Measurements from ENCODE around the gene UQCC3. TPM values are rescaled to one million over a fixed set of nuclear protein-coding genes. Genes with fewer than 3 reads are reported as not detected.

UQCC3 gene
- total RNA-seq, 2 donors from 2014 or later = 9.2 to 11.1 TPM

- peak overlapping the region; percentile 98 for H3K4me3 Mint-ChIP-seq
- peaks cover 20% of the 10 kb centered on the region for H3K4me1 Mint-ChIP-seq
- Histone ChIP-seq H3K4me3 (ENCODE audit: low read length) (peak overlapping the region; percentile 91), H3K27ac (ENCODE audit: low read depth, low read length) (peak overlapping the region; percentile 61), H3K4me1 (ENCODE audit: control insufficient read depth, insufficient read depth, low read length) (no peaks in the 10 kb centered on the region), H3K27me3 (ENCODE audit: control insufficient read depth, insufficient read depth, low read length, poor library complexity, severe bottlenecking) (no peaks in the 10 kb centered on the region), H3K36me3 (ENCODE audit: control insufficient read depth, insufficient read depth, low read length) (peaks cover 25% of the 10 kb centered on the region), H3K9ac (ENCODE audit: extremely low read depth, low read length, poor library complexity, severe bottlenecking) (peak overlapping the region; percentile 91), H3K9me3 (ENCODE audit: control insufficient read depth, low read length) (no peaks in the 10 kb centered on the region)
- H3K27ac Mint-ChIP-seq = peak overlapping the region; percentile 97
- peaks cover 31% of the 10 kb centered on the region for H3K36me3 Mint-ChIP-seq (ENCODE audit: low read depth)
- peak; percentile 60 for DNase-seq
- no peaks in the 10 kb centered on the region for H3K27me3 Mint-ChIP-seq (ENCODE audit: insufficient read depth)
- H3K9me3 Mint-ChIP-seq = no peaks in the 10 kb centered on the region
- WGBS, 2 experiments (ENCODE audit: insufficient coverage in 1 of 2, insufficient read length in 1 of 2) = 4 to 5% methylated on average over 25 to 39 of the region's 39 CpGs
- no peak for TF ChIP-seq CTCF (conservative IDR thresholded peaks at IDR 0.05)
Measured at GRCh38 chr11:62665599-62666258, 5.7 kb upstream of the UQCC3 start.

GRCh38 chr11:62666259-62666926, 5.1 kb upstream of the UQCC3 start:
- Histone ChIP-seq H3K4me3 (ENCODE audit: low read length) (peak overlapping the region; percentile 91), H3K36me3 (ENCODE audit: control insufficient read depth, insufficient read depth, low read length) (peaks cover 25% of the 10 kb centered on the region), H3K9ac (ENCODE audit: extremely low read depth, low read length, poor library complexity, severe bottlenecking) (peak overlapping the region; percentile 91), H3K27ac (ENCODE audit: low read depth, low read length) (no peak overlapping the region), H3K9me3 (ENCODE audit: control insufficient read depth, low read length) (no peaks in the 10 kb centered on the region), H3K27me3 (ENCODE audit: control insufficient read depth, insufficient read depth, low read length, poor library complexity, severe bottlenecking) (no peaks in the 10 kb centered on the region), H3K4me1 (ENCODE audit: control insufficient read depth, insufficient read depth, low read length) (no peaks in the 10 kb centered on the region)
- Mint-ChIP-seq H3K9me3 (no peaks in the 10 kb centered on the region), H3K36me3 (ENCODE audit: low read depth) (peaks cover 29% of the 10 kb centered on the region), H3K27ac (peak overlapping the region; percentile 97), H3K27me3 (ENCODE audit: insufficient read depth) (no peaks in the 10 kb centered on the region), H3K4me1 (peaks cover 20% of the 10 kb centered on the region), H3K4me3 (peak overlapping the region; percentile 98)
- DNase-seq = peak; percentile 57
- WGBS, 2 experiments (ENCODE audit: insufficient coverage in 1 of 2, insufficient read length in 1 of 2) = 50 to 66% methylated on average over 14 to 16 of the region's 16 CpGs
- TF ChIP-seq CTCF (conservative IDR thresholded peaks at IDR 0.05) = no peak

- no peak overlapping the region for H3K9ac ChIP-seq (ENCODE audit: extremely low read depth, low read length, poor library complexity, severe bottlenecking)
- Mint-ChIP-seq H3K4me1 (peaks cover 20% of the 10 kb centered on the region), H3K4me3 (peak overlapping the region; percentile 98), H3K36me3 (ENCODE audit: low read depth) (peaks cover 25% of the 10 kb centered on the region), H3K27me3 (ENCODE audit: insufficient read depth) (no peaks in the 10 kb centered on the region), H3K27ac (peak overlapping the region; percentile 97), H3K9me3 (no peaks in the 10 kb centered on the region)
- H3K4me3 ChIP-seq (ENCODE audit: low read length) = peak overlapping the region; percentile 91
- no peak for TF ChIP-seq CTCF (conservative IDR thresholded peaks at IDR 0.05)
- H3K27ac ChIP-seq (ENCODE audit: low read depth, low read length) = no peak overlapping the region
- peaks cover 21% of the 10 kb centered on the region for H3K36me3 ChIP-seq (ENCODE audit: control insufficient read depth, insufficient read depth, low read length)
- 97 to 100% methylated on average over 1 to 2 of the region's 2 CpGs for WGBS, 2 experiments (ENCODE audit: insufficient coverage in 1 of 2, insufficient read length in 1 of 2)
- H3K4me1 ChIP-seq (ENCODE audit: control insufficient read depth, insufficient read depth, low read length) = no peaks in the 10 kb centered on the region
- no peaks in the 10 kb centered on the region for H3K27me3 ChIP-seq (ENCODE audit: control insufficient read depth, insufficient read depth, low read length, poor library complexity, severe bottlenecking)
- no peaks in the 10 kb centered on the region for H3K9me3 ChIP-seq (ENCODE audit: control insufficient read depth, low read length)
- DNase-seq = no peak
Measured at GRCh38 chr11:62667460-62667859, 4.0 kb upstream of the UQCC3 start.

Data from endodermal cell (in vitro differentiated cells).